Measurements from ENCODE around the gene MAML2.

- TF ChIP-seq CTCF (IDR thresholded peaks at IDR 0.05; ENCODE audit: poor library complexity) (no peak), EZH2 (IDR thresholded peaks at IDR 0.05; ENCODE audit: borderline replicate concordance) (no peak), EZH2phosphoT487 (IDR thresholded peaks at IDR 0.05; ENCODE audit: low read depth, severe bottlenecking, unreplicated experiment) (no peak)
Measured at GRCh38 chr11:96057502-96057901, 285.5 kb downstream of the MAML2 start.

All from hepatocyte (in vitro differentiated cells).